Stimulated activated CD4-positive, alpha-beta T cell treated with anti-CD3 and anti-CD28 coated beads, Interleukin-12 subunit alpha, Interleukin-12 subunit beta, amount 100 ng/mL, for 24 hours (primary cell): ENCODE measurements around the gene TNS2.
"Not testable (repeated sequence)": the region's sequence is repeated elsewhere in the genome, so short reads cannot be mapped to it uniquely, and the experiment has no call there.

Experiments
- DNase-seq, 2 experiments: peaks; one replicate each; pipeline ENCODE4 v3.0.0-alpha.2; 2020; ENCODE audit warnings: low read depth in 2 of 2

TNS2 gene

GRCh38 chr12:53095596-53095895 is 45.7 kb downstream of the TNS2 start:
- not testable (repeated sequence) for DNase-seq

- DNase-seq = no peak
These were observed 46.4 kb downstream of the TNS2 start for GRCh38 chr12:53096089-53096741.

GRCh38 chr12:53096759-53097158 is 46.9 kb downstream of the TNS2 start:
- DNase-seq = no peak

GRCh38 chr12:53097207-53097563 is 47.3 kb downstream of the TNS2 start:
- no peak for DNase-seq

GRCh38 chr12:53097564-53098353 is 47.9 kb downstream of the TNS2 start, which contains the start of gene IGFBP6:
IGFBP6 (plus strand) TSS chr12:53097667; CDS start chr12:53097718, 51 bp downstream.
- peak in 1 of 2 experiments; percentile 62 for DNase-seq

- no peak for DNase-seq
These were observed 48.6 kb downstream of the TNS2 start for GRCh38 chr12:53098354-53098981.

GRCh38 chr12:53099071-53099882 is 49.4 kb downstream of the TNS2 start:
- DNase-seq = peak; percentile 71 to 93

- no peak for DNase-seq
These were observed 50.7 kb downstream of the TNS2 start for GRCh38 chr12:53100466-53101151.

- DNase-seq = no peak
These were observed 51.4 kb downstream of the TNS2 start for GRCh38 chr12:53101266-53101665.

GRCh38 chr12:53101931-53102781 is 52.3 kb downstream of the TNS2 start:
- DNase-seq = no peak

GRCh38 chr12:53102883-53103807 is 53.3 kb downstream of the TNS2 start, which contains the start of gene SOAT2:
SOAT2 (plus strand) TSS chr12:53103486; CDS start chr12:53103578, 92 bp downstream.
- no peak for DNase-seq

GRCh38 chr12:53103860-53104305 is 54.0 kb downstream of the TNS2 start:
- DNase-seq = no peak

- no peak for DNase-seq
These were observed 55.4 kb downstream of the TNS2 start for GRCh38 chr12:53105256-53105655.

- DNase-seq = no peak
These were observed 56.0 kb downstream of the TNS2 start for GRCh38 chr12:53105712-53106439.

GRCh38 chr12:53107122-53107521 is 57.3 kb downstream of the TNS2 start:
- no peak for DNase-seq

GRCh38 chr12:53112431-53112830 is 62.6 kb downstream of the TNS2 start:
- not testable (repeated sequence) for DNase-seq

- no peak for DNase-seq
These were observed 63.4 kb downstream of the TNS2 start for GRCh38 chr12:53113136-53113705.

- DNase-seq = no peak
These were observed 64.1 kb downstream of the TNS2 start for GRCh38 chr12:53113951-53114350.
